A673 (cell line): ENCODE data around the gene ABCC5. TPM values are rescaled to one million over a fixed set of nuclear protein-coding genes. Genes with fewer than 3 reads are reported as not detected.

ENCODE experiments used
- BruUV-seq: library from RNA; stranded (reverse); fragments of 400-500 nt; replicated peaks from 2 replicates; lab custom pipeline; 2021; lab: Mats Ljungman, UMichigan
- CTCF ChIA-PET: fragments of 300-600 bp; sonication (Branson Sonifier 250); formaldehyde crosslinking; loops from one replicate; lab custom pipeline; 2022; ENCODE audit warnings: antibody characterized with exemption; lab: Charles Lee
- POLR2A ChIA-PET: fragments of 300-600 bp; sonication (Branson Sonifier 250); formaldehyde crosslinking; loops from one replicate; lab custom pipeline; 2022; ENCODE audit warnings: antibody characterized with exemption; ENCODE audit not compliant: low non-redundant PET; lab: Charles Lee
- DNase-seq: peaks from one replicate; pipeline ENCODE4 v3.0.0-alpha.2; 2015; ENCODE audit warnings: low spot score
- H3K27ac ChIP-seq: fragments of 200-600 bp; sonication (generic); 2 replicates; pipeline ENCODE4 v1.5.1; 2016; ENCODE audit warnings: mixed run types, low read depth, mild to moderate bottlenecking, mixed read lengths, antibody characterized with exemption, low read length; ENCODE audit not compliant: poor library complexity, severe bottlenecking
- H3K27me3 ChIP-seq: fragments of 200-600 bp; sonication (generic); replicated peaks from 2 replicates; pipeline ENCODE4 v1.6.1; 2017; ENCODE audit warnings: mixed run types, low read depth, mild to moderate bottlenecking, mixed read lengths, antibody characterized with exemption, low read length; ENCODE audit not compliant: insufficient read depth, poor library complexity
- H3K36me3 ChIP-seq: fragments of 200-600 bp; sonication (generic); 2 replicates; pipeline ENCODE4 v1.6.1; 2016; ENCODE audit warnings: mixed run types, mild to moderate bottlenecking, mixed read lengths, antibody characterized with exemption, low read length; ENCODE audit not compliant: insufficient read depth, poor library complexity, severe bottlenecking
- H3K4me1 ChIP-seq: fragments of 200-600 bp; sonication (generic); 2 replicates; pipeline ENCODE4 v1.6.1; 2017; ENCODE audit warnings: mixed run types, mild to moderate bottlenecking, mixed read lengths, antibody characterized with exemption, low read length; ENCODE audit not compliant: insufficient read depth, poor library complexity, severe bottlenecking
- H3K4me3 ChIP-seq: fragments of 200-600 bp; sonication (generic); 2 replicates; pipeline ENCODE4 v1.5.1; 2016; ENCODE audit warnings: low read depth, mixed run types, mild to moderate bottlenecking, mixed read lengths, low read length; ENCODE audit not compliant: poor library complexity, severe bottlenecking
- H3K9me3 ChIP-seq: fragments of 200-600 bp; sonication (generic); 2 replicates; pipeline ENCODE4 v1.6.1; 2016; ENCODE audit warnings: mixed run types, low read depth, mild to moderate bottlenecking, mixed read lengths, antibody characterized with exemption, low read length; ENCODE audit not compliant: poor library complexity, severe bottlenecking
- CTCF ChIP-seq: fragments of 300-800, 200-600 bp; sonication (generic); conservative IDR thresholded peaks from 2 replicates; pipeline ENCODE4 v1.5.1; 2017; ENCODE audit warnings: low read depth, mild to moderate bottlenecking, antibody characterized with exemption, low read length, moderate library complexity, mixed read lengths
- EZH2 ChIP-seq: fragments of 200-600 bp; sonication (generic); IDR thresholded peaks from 2 replicates; pipeline ENCODE4 v1.6.1; 2017; ENCODE audit warnings: borderline replicate concordance, low read depth, mild to moderate bottlenecking, mixed read lengths, antibody characterized with exemption, low read length; ENCODE audit not compliant: poor library complexity, severe bottlenecking
- intact Hi-C: fragments of 100-400 bp; cut with micrococcal nuclease; formaldehyde crosslinking; loops from one replicate; pipeline ENCODE4 v1.10.0; 2022; ENCODE audit not compliant: unreplicated experiment
- total RNA-seq: library from RNA; stranded (reverse); gene quantifications from 2 replicates; pipeline ENCODE4 v1.2.3, GENCODE V29; 2021

The ABCC5 gene
- total RNA-seq, 1 experiment from 2014 or later: 32.0 TPM

DNA sequence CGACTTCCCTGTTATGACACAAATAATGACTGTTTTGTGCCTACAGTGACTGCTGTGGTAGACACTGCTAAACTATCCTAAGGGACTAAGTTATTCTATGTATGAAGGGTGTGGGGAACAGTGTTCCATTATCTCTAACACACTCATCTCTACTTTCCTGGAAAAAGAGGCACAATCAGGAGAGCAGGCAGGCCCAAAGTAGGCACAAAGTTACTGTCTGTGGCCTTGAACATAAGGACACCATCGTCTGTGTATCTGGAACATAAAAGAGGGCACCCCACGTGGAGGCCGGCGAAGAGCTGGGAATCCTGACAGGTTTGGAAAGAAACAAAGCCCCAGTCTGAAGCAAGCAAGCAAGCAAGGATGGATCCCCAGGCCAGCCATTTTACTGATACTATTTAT is 1.5 kb downstream of the ABCC5 start:
- ChIA-PET POLR2A (no interaction called here), CTCF (no interaction called here)
- Histone ChIP-seq H3K36me3 (peaks cover 7% of the 10 kb centered on the region), H3K4me1 (peaks cover 10% of the 10 kb centered on the region), H3K4me3 (peak overlapping the region; percentile 98), H3K9me3 (no peaks in the 10 kb centered on the region), H3K27me3 (no peaks in the 10 kb centered on the region), H3K27ac (no peak overlapping the region)
- TF ChIP-seq CTCF: no peak
- no peak for TF ChIP-seq EZH2
- no peak for DNase-seq
- intact Hi-C loops: loop anchor here (5.0 kb wide), 1 partner anchor 119 kb away; no protein-coding TSS in a partner anchor
- no TSS peak for BruUV-seq

GRCh38 chr3:184015381-184016019 is 2.2 kb downstream of the ABCC5 start:
- ChIA-PET POLR2A (no interaction called here), CTCF (interaction anchor here (0.6 kb wide), 1 partner anchor 9 kb away, joined by 10 read pairs; no protein-coding TSS in a partner anchor)
- Histone ChIP-seq H3K4me1 (peaks cover 10% of the 10 kb centered on the region), H3K4me3 (no peak overlapping the region), H3K36me3 (peaks cover 7% of the 10 kb centered on the region), H3K27ac (no peak overlapping the region), H3K9me3 (no peaks in the 10 kb centered on the region), H3K27me3 (no peaks in the 10 kb centered on the region)
- TF ChIP-seq CTCF (no peak), EZH2 (no peak)
- DNase-seq: no peak
- BruUV-seq: no TSS peak
- intact Hi-C loops: loop anchor here (5.0 kb wide), 1 partner anchor 118 kb away; no protein-coding TSS in a partner anchor

DNA sequence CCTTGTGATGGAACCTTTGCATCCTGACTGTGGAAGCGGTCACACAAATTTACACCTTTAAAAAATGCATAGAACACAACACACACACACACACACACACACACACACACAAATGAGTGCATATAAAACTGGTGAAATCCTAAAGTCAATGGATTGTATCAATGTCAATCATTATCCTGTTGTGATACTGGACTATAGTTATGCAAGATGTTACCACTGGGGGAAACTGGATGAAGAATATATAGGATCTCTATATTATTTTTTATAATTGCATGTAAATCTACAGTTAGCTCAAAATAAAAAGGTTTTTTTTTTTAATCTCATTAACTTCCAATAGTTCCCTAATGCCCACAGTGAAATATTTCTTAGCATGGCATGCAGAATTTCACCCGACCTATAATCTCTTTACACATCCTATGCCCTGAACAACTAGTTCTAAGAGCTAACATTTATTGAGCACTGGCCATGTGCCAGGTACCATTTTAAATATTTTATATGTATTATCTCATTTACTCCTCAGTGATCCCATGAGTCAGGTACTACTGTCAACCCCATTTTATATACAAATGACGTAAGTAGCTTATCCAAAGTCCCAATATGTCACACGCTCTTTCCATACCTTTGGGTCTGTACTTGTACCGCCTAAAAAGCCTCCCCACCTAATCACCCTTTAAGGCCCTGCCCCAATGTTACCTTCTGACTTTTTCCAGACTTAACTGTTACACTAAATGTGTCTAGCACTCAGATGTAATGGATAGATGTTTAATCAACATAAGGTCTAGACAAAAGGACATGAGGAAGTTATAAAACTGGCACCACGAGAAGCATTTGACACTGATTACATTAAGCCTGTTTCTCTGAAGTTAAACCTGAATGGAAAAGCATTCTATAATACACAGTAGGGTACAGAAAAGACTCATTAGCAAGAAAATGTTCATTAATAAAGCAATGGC is 5.5 kb downstream of the ABCC5 start:
- peaks cover 10% of the 10 kb centered on the region for H3K4me1 ChIP-seq
- no peaks in the 10 kb centered on the region for H3K9me3 ChIP-seq
- ChIA-PET CTCF (no interaction called here), POLR2A (no interaction called here)
- no peaks in the 10 kb centered on the region for H3K27me3 ChIP-seq
- no peak overlapping the region for H3K4me3 ChIP-seq
- no peak for DNase-seq
- no peak for TF ChIP-seq EZH2
- no peak for TF ChIP-seq CTCF
- intact Hi-C loops: no loop called here
- no TSS peak for BruUV-seq
- H3K27ac ChIP-seq: no peak overlapping the region
- peaks cover 7% of the 10 kb centered on the region for H3K36me3 ChIP-seq
